Measurements from ENCODE around the gene FNDC3A.

DNA sequence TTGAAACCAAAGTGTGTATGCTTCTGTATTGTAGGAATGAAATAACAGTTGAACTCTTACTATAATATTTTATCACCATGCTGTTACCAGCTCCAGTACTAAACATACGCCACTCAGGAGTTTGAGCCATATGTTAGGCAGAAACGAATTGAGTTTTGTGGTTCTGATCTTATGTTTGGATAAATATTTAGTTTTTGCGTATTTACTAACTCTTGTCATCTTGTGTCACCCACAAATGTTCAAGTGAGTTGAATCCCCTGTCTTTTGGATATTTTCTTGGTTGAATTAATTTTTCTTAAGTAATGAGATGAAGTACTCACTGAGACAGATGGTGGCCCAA lies 1.5 kb downstream of the FNDC3A start:
- TF ChIP-seq, protein P1, sequence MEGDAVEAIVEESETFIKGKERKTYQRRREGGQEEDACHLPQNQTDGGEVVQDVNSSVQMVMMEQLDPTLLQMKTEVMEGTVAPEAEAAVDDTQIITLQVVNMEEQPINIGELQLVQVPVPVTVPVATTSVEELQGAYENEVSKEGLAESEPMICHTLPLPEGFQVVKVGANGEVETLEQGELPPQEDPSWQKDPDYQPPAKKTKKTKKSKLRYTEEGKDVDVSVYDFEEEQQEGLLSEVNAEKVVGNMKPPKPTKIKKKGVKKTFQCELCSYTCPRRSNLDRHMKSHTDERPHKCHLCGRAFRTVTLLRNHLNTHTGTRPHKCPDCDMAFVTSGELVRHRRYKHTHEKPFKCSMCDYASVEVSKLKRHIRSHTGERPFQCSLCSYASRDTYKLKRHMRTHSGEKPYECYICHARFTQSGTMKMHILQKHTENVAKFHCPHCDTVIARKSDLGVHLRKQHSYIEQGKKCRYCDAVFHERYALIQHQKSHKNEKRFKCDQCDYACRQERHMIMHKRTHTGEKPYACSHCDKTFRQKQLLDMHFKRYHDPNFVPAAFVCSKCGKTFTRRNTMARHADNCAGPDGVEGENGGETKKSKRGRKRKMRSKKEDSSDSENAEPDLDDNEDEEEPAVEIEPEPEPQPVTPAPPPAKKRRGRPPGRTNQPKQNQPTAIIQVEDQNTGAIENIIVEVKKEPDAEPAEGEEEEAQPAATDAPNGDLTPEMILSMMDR (IDR thresholded peaks at IDR 0.05; ENCODE audit: insufficient read depth, low read length, poor library complexity, severe bottlenecking): no peak
- TF ChIP-seq EZH2phosphoT487 (conservative IDR thresholded peaks at IDR 0.05; ENCODE audit: low read length): no peak
